B cell (primary cell): ENCODE results near the gene HPF1. TPM values are rescaled to one million over a fixed set of nuclear protein-coding genes. Genes with fewer than 3 reads are reported as not detected.
"Not testable (repeated sequence)": the region's sequence is repeated elsewhere in the genome, so short reads cannot be mapped to it uniquely, and the experiment has no call there.

Experiments used
- ATAC-seq: fragments of 200-7000 bp; cut with Tn5 transposase; one replicate; pipeline ENCODE4 v1.10.0; 2021; ENCODE audit warnings: low read depth, mild to moderate bottlenecking, moderate number of reproducible peaks, moderate library complexity
- CTCF ChIA-PET: fragments of 350-600 bp; sonication (Branson Sonifier 250); formaldehyde crosslinking; loops from one replicate; lab custom pipeline; 2021; ENCODE audit warnings: antibody characterized with exemption, inconsistent platforms; lab: Charles Lee
- POLR2A ChIA-PET: fragments of 350-600 bp; sonication (Branson Sonifier 250); formaldehyde crosslinking; loops from one replicate; lab custom pipeline; 2021; ENCODE audit warnings: antibody characterized with exemption; lab: Charles Lee
- DNase-seq: peaks from one replicate; pipeline ENCODE4 v3.0.0; 2013
- H2AFZ ChIP-seq: 2 replicates; pipeline ENCODE4 v1.6.1; 2012; ENCODE audit warnings: mild to moderate bottlenecking, low read depth, low read length; ENCODE audit not compliant: insufficient read depth, poor library complexity, severe bottlenecking
- H3K27ac ChIP-seq, 2 donors: 1 replicate in 1 of 2; 2 replicates in 1 of 2; pipeline ENCODE4 v1.5.1; 2012 to 2013; ENCODE audit warnings: low read length in 2 of 2, mild to moderate bottlenecking in 2 of 2, moderate library complexity in 1 of 2
- H3K27me3 ChIP-seq, 4 experiments: fragments of 200-600 bp in 1 of 4; sonication (generic) in 1 of 4; replicated peaks in 1 of 4; 1 replicate in 2 of 4; 2 replicates in 2 of 4; pipeline versions ENCODE4 v1.6.1 to v1.7.0; 2013 to 2016; ENCODE audit warnings: low read length in 3 of 4, mild to moderate bottlenecking in 2 of 4, mixed read lengths in 1 of 4, moderate library complexity in 1 of 4; ENCODE audit not compliant: insufficient read depth in 4 of 4, control insufficient read depth in 3 of 4; ENCODE audit errors: control extremely low read depth in 1 of 4
- H3K36me3 ChIP-seq, 2 experiments: replicated peaks in 1 of 2; 1 replicate in 1 of 2; 2 replicates in 1 of 2; pipeline versions ENCODE4 v1.6.1 to v1.7.1; 2013; ENCODE audit warnings: low read length in 1 of 2; ENCODE audit not compliant: insufficient read depth in 2 of 2, control insufficient read depth in 1 of 2; ENCODE audit errors: control extremely low read depth in 1 of 2, extremely low read depth in 1 of 2
- H3K4me1 ChIP-seq, 2 donors: fragments of 200-600 bp in 1 of 2; sonication (generic) in 1 of 2; 1 replicate in 1 of 2; 2 replicates in 1 of 2; pipeline versions ENCODE4 v1.5.1 to v1.6.1; 2013 to 2017; ENCODE audit warnings: low read length in 2 of 2; ENCODE audit not compliant: control insufficient read depth in 2 of 2, insufficient read depth in 2 of 2
- H3K4me2 ChIP-seq: replicated peaks from 2 replicates; pipeline ENCODE3; 2012; ENCODE audit warnings: mild to moderate bottlenecking, low read depth, low read length; ENCODE audit not compliant: poor library complexity, severe bottlenecking
- H3K4me3 ChIP-seq, 5 experiments: fragments of 200-600 bp in 1 of 5; sonication (generic) in 1 of 5; 1 replicate in 3 of 5; 2 replicates in 2 of 5; pipeline versions ENCODE4 v1.5.1 to v1.7.0; 2011 to 2016; ENCODE audit warnings: low read length in 4 of 5, mild to moderate bottlenecking in 4 of 5, low read depth in 2 of 5, control low read depth in 1 of 5, moderate library complexity in 1 of 5; ENCODE audit not compliant: insufficient read depth in 1 of 5; ENCODE audit errors: control extremely low read depth in 1 of 5, extremely low read depth in 1 of 5
- H3K79me2 ChIP-seq: fragments of 200-600 bp; sonication (generic); one replicate; pipeline ENCODE4 v1.6.0; 2016; ENCODE audit warnings: low read length; ENCODE audit not compliant: control insufficient read depth, insufficient read depth
- H3K9ac ChIP-seq: fragments of 200-600 bp; sonication (generic); 2 replicates; pipeline ENCODE4 v1.6.1; 2017; ENCODE audit warnings: mild to moderate bottlenecking, low read length, moderate library complexity
- H3K9me3 ChIP-seq, 3 donors: one replicate each; pipeline versions ENCODE4 v1.6.1 to v1.7.1; 2013; ENCODE audit warnings: low read length in 2 of 3; ENCODE audit not compliant: control insufficient read depth in 2 of 3, insufficient read depth in 1 of 3; ENCODE audit errors: control extremely low read depth in 1 of 3
- H4K20me1 ChIP-seq: 2 replicates; pipeline ENCODE4 v1.6.0; 2012; ENCODE audit warnings: mild to moderate bottlenecking, low read length; ENCODE audit not compliant: insufficient read depth, control insufficient read depth, poor library complexity, severe bottlenecking
- H3K27ac Mint-ChIP-seq: one replicate; pipeline ENCODE4 v1.8.0; 2021; ENCODE audit warnings: mixed read lengths
- H3K27me3 Mint-ChIP-seq: one replicate; pipeline ENCODE4 v1.8.0; 2021; ENCODE audit warnings: mixed read lengths
- H3K4me1 Mint-ChIP-seq: one replicate; pipeline ENCODE4 v1.8.0; 2021; ENCODE audit warnings: mixed read lengths
- H3K4me3 Mint-ChIP-seq: one replicate; pipeline ENCODE4 v1.8.0; 2021; ENCODE audit warnings: mixed read lengths
- H3K9me3 Mint-ChIP-seq: one replicate; pipeline ENCODE4 v1.8.0; 2022; ENCODE audit warnings: mixed read lengths; ENCODE audit not compliant: insufficient read depth
- EZH2 ChIP-seq: IDR thresholded peaks from 2 replicates; pipeline ENCODE4 v1.6.1; 2012; ENCODE audit warnings: borderline replicate concordance, low read depth, mild to moderate bottlenecking, moderate library complexity, low read length; ENCODE audit not compliant: insufficient read depth, poor library complexity, severe bottlenecking
- WGBS: methylation state at CpG from one replicate; pipeline ENCODE4 v1.1.5; 2013; ENCODE audit warnings: missing lambda C conversion rate; ENCODE audit not compliant: insufficient coverage; 5-methylcytosine and 5-hydroxymethylcytosine counted together
- intact Hi-C: fragments of 100-400 bp; cut with micrococcal nuclease; formaldehyde crosslinking; loops from one replicate; pipeline ENCODE4 v1.10.0; 2022
- polyA minus RNA-seq: library from RNA; depleted of rRNA, polyadenylated mRNA; stranded (reverse); fragments of >200 nt; gene quantifications from 2 replicates; pipeline ENCODE4 v1.2.3, GENCODE V29; 2012
- polyA plus RNA-seq: library from polyadenylated mRNA; depleted of rRNA; stranded (reverse); fragments of >200 nt; gene quantifications from 2 replicates; pipeline ENCODE4 v1.2.3, GENCODE V29; 2012
- total RNA-seq, 2 donors: library from RNA; stranded (reverse); fragments of 120-200 nt in 1 of 2; gene quantifications; 1 replicate in 1 of 2; 2 replicates in 1 of 2; pipeline versions ENCODE4 v1.2.3 to v1.2.4, GENCODE V29; 2013 to 2022
- TF ChIP-seq, protein P1 (sequence below): fragments of 200-600 bp; IDR thresholded peaks from one replicate; pipeline ENCODE4 v1.8.0; 2022; ENCODE audit warnings: antibody characterized with exemption, mild to moderate bottlenecking

Gene HPF1
- total RNA-seq = 9.9 and 15.2 TPM in 2 replicates
- 13.9 TPM for total RNA-seq (2013)
- 8.5 and 8.7 TPM in 2 replicates for polyA plus RNA-seq
- 2.5 and 4.3 TPM in 2 replicates for polyA minus RNA-seq

DNA sequence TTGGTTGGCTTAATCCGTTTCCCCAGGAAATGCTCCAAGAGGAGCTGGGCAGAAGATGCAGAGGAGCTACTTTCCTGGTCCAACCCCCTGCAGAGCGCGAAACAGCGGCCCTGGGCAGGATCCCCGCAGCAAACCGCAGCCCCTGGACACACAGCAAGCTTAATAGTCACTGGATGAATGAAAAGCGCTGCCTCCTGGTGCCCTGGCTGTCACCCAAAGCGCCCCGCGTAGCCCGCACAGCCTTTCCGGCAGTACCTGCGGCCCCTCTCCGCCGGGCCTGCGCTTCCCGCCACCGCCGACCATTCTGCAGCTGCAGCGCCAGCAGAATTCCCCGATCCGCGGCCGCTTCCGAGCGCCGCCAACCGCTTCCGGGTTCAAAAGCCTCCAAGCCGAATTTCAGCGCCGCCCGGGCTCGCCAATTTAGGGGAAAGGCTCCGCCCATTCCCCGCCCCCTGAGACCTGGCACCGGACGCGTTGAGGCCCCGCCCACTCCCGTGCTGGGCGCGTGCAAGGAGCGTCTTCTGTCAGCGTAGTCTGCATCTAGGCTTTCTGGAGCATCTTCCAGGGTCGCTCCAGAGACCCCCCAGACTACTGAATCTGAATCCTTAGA, at the start of gene HPF1:
Gene HPF1, minus strand, starts transcription at position 370 of the 610 bp plus-strand sequence. Its CDS starts 67 bp downstream, at position 303.
- Mint-ChIP-seq H3K4me1 (peaks cover 21% of the 10 kb centered on the region), H3K27ac (peak within 1 kb of the TSS; percentile 79), H3K27me3 (no peaks in the 10 kb centered on the region), H3K9me3 (no peaks in the 10 kb centered on the region), H3K4me3 (peak within 1 kb of the TSS; percentile 96)
- CTCF ChIA-PET = interaction anchor here (1.1 kb wide), 1 partner anchor 144 kb away, joined by 4 read pairs; no protein-coding TSS in a partner anchor
- peak within 1 kb of the TSS; percentile 89 for H3K4me2 ChIP-seq
- WGBS = under 1% methylated on average over 45 of the region's 46 CpGs
- peaks cover 5% of the 10 kb centered on the region for H3K79me2 ChIP-seq
- H3K4me3 ChIP-seq = peak within 1 kb of the TSS; percentile 50 to 91 (median 86)
- H3K27me3 ChIP-seq = no peaks in the 10 kb centered on the region
- no peaks in the 10 kb centered on the region for H4K20me1 ChIP-seq
- POLR2A ChIA-PET = interaction anchor here (0.6 kb wide), 1 partner anchor 1437 kb away, joined by 3 read pairs; no protein-coding TSS in a partner anchor
- H2AFZ ChIP-seq = peak within 1 kb of the TSS; percentile 90
- peak within 1 kb of the TSS; percentile 86 for H3K9ac ChIP-seq
- ATAC-seq (peak; percentile 99), DNase-seq (peak; percentile 94)
- H3K4me1 ChIP-seq = peaks cover 14 to 20% of the 10 kb centered on the region in 2 donors
- TF ChIP-seq, protein P1, sequence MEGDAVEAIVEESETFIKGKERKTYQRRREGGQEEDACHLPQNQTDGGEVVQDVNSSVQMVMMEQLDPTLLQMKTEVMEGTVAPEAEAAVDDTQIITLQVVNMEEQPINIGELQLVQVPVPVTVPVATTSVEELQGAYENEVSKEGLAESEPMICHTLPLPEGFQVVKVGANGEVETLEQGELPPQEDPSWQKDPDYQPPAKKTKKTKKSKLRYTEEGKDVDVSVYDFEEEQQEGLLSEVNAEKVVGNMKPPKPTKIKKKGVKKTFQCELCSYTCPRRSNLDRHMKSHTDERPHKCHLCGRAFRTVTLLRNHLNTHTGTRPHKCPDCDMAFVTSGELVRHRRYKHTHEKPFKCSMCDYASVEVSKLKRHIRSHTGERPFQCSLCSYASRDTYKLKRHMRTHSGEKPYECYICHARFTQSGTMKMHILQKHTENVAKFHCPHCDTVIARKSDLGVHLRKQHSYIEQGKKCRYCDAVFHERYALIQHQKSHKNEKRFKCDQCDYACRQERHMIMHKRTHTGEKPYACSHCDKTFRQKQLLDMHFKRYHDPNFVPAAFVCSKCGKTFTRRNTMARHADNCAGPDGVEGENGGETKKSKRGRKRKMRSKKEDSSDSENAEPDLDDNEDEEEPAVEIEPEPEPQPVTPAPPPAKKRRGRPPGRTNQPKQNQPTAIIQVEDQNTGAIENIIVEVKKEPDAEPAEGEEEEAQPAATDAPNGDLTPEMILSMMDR = no peak
- no peak for TF ChIP-seq EZH2
- no peaks in the 10 kb centered on the region for H3K36me3 ChIP-seq
- intact Hi-C loops = loop anchor here (1.0 to 5.0 kb wide), 4 partner anchors 97 to 745 kb away; partner anchors contain the start of genes CBR4, MFAP3L and NEK1
- H3K27ac ChIP-seq = peak within 1 kb of the TSS; percentile 1 to 50
- H3K9me3 ChIP-seq = no peaks in the 10 kb centered on the region

DNA sequence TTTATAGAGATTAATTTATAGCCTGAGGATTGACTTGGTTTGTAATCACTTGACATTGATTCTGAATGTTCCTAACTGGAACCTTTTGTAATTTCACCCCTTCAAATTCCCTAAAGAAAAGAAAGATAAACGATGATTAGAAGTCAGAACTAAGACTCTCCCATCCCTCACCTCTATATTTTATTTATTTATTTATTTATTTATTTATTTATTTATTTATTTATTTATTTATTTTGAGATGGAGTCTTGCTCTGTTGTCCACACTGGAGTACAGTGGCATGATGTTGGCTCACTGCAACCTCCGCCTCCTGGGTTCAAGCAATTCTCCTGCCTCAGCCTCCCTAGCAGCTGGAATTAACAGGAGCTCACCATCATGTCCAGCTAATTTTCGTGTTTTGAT, 49.0 kb upstream of the HPF1 start:
- H3K4me3 ChIP-seq, H3K27ac ChIP-seq, H2AFZ ChIP-seq, H3K27me3 ChIP-seq, H3K79me2 ChIP-seq, H4K20me1 ChIP-seq, intact Hi-C loops, H3K27me3 Mint-ChIP-seq, H3K4me1 Mint-ChIP-seq, H3K9me3 Mint-ChIP-seq, H3K4me1 ChIP-seq, POLR2A ChIA-PET, H3K4me3 Mint-ChIP-seq, ATAC-seq, H3K9ac ChIP-seq, H3K9me3 ChIP-seq, H3K27ac Mint-ChIP-seq, H3K36me3 ChIP-seq, H3K4me2 ChIP-seq, DNase-seq: not testable (repeated sequence)
- 89% methylated on average over 2 of the region's 3 CpGs for WGBS
- CTCF ChIA-PET = interaction anchor here (1.2 kb wide), 1 partner anchor 193 kb away, joined by 3 read pairs; no protein-coding TSS in a partner anchor
